OCI-LY1 (cell line): Measurements from ENCODE around the gene ABLIM2.

Source experiments
- H2AFZ ChIP-seq: fragments of 200-600 bp; sonication (generic), shearing (Covaris generic); 2 replicates; pipeline ENCODE4 v1.6.0; 2014; ENCODE audit warnings: antibody characterized with exemption, mild to moderate bottlenecking, low read length
- H3F3A ChIP-seq: fragments of 200-600 bp; sonication (generic), shearing (Covaris generic); 2 replicates; pipeline ENCODE4 v1.6.0; 2014; ENCODE audit warnings: mild to moderate bottlenecking, antibody characterized with exemption, low read length, moderate library complexity; ENCODE audit not compliant: insufficient read depth
- H3K27ac ChIP-seq: fragments of 200-600 bp; sonication (generic); 2 replicates; pipeline ENCODE4 v1.5.1; 2014; ENCODE audit warnings: low read length, mixed run types, mild to moderate bottlenecking, low read depth; ENCODE audit not compliant: poor library complexity, severe bottlenecking
- H3K27me3 ChIP-seq: fragments of 200-600 bp; sonication (generic); 2 replicates; pipeline ENCODE4 v1.6.0; 2014; ENCODE audit warnings: antibody characterized with exemption, mild to moderate bottlenecking, low read length, moderate library complexity; ENCODE audit not compliant: insufficient read depth
- H3K36me3 ChIP-seq: fragments of 200-600 bp; sonication (generic); 2 replicates; pipeline ENCODE4 v1.6.1; 2014; ENCODE audit warnings: mild to moderate bottlenecking, antibody characterized with exemption, low read length, moderate library complexity, mixed read lengths; ENCODE audit not compliant: insufficient read depth
- H3K4me1 ChIP-seq: fragments of 200-600 bp; sonication (generic); 2 replicates; pipeline ENCODE4 v1.5.1; 2014; ENCODE audit warnings: mild to moderate bottlenecking, low read length, moderate library complexity; ENCODE audit not compliant: insufficient read depth, severe bottlenecking
- H3K4me2 ChIP-seq: fragments of 200-600 bp; sonication (generic), shearing (Covaris generic); 2 replicates; pipeline ENCODE4 v1.6.1; 2014; ENCODE audit warnings: low read length
- H3K4me3 ChIP-seq: fragments of 200-600 bp; sonication (generic); 2 replicates; pipeline ENCODE4 v1.5.1; 2014; ENCODE audit warnings: low read length, low read depth, mild to moderate bottlenecking, mixed read lengths; ENCODE audit not compliant: poor library complexity, severe bottlenecking
- H3K79me2 ChIP-seq: fragments of 200-600 bp; shearing (Covaris generic); 2 replicates; pipeline ENCODE4 v1.6.1; 2016; ENCODE audit warnings: mixed run types, low read length, mixed read lengths; ENCODE audit not compliant: insufficient read depth
- H3K9ac ChIP-seq: fragments of 200-600 bp; sonication (generic), shearing (Covaris generic); 2 replicates; pipeline ENCODE4 v1.6.1; 2014; ENCODE audit warnings: mild to moderate bottlenecking, low read length, mixed read lengths
- H3K9me2 ChIP-seq: fragments of 200-600 bp; sonication (generic), shearing (Covaris generic); 2 replicates; pipeline ENCODE4 v1.6.1; 2014; ENCODE audit warnings: low read depth, mild to moderate bottlenecking, low read length, mixed read lengths
- H3K9me3 ChIP-seq: fragments of 200-600 bp; shearing (Covaris generic); 2 replicates; pipeline ENCODE4 v1.6.1; 2014; ENCODE audit warnings: low read length, mixed read lengths
- H4K20me1 ChIP-seq: fragments of 200-600 bp; sonication (generic), shearing (Covaris generic); 2 replicates; pipeline ENCODE4 v1.6.0; 2016; ENCODE audit warnings: mild to moderate bottlenecking, low read length; ENCODE audit not compliant: insufficient read depth
- CTCF ChIP-seq: fragments of 200-600 bp; sonication (generic), shearing (Covaris generic); IDR thresholded peaks from 2 replicates; pipeline ENCODE4 v1.5.1; 2017; ENCODE audit warnings: mild to moderate bottlenecking, antibody characterized with exemption, low read length, moderate library complexity, mixed read lengths
- EZH2 ChIP-seq: fragments of 200-600 bp; sonication (generic), shearing (Covaris generic); IDR thresholded peaks from 2 replicates; pipeline ENCODE4 v1.8.0; 2017; ENCODE audit warnings: borderline replicate concordance, mixed run types, mild to moderate bottlenecking, antibody characterized with exemption, low read length, moderate library complexity, mixed read lengths

ABLIM2 gene

GRCh38 chr4:8084031-8084660 is 74.5 kb downstream of the ABLIM2 start:
- Histone ChIP-seq H3K9me2 (no peaks in the 10 kb centered on the region), H3K27me3 (no peaks in the 10 kb centered on the region), H3K36me3 (no peaks in the 10 kb centered on the region)

DNA sequence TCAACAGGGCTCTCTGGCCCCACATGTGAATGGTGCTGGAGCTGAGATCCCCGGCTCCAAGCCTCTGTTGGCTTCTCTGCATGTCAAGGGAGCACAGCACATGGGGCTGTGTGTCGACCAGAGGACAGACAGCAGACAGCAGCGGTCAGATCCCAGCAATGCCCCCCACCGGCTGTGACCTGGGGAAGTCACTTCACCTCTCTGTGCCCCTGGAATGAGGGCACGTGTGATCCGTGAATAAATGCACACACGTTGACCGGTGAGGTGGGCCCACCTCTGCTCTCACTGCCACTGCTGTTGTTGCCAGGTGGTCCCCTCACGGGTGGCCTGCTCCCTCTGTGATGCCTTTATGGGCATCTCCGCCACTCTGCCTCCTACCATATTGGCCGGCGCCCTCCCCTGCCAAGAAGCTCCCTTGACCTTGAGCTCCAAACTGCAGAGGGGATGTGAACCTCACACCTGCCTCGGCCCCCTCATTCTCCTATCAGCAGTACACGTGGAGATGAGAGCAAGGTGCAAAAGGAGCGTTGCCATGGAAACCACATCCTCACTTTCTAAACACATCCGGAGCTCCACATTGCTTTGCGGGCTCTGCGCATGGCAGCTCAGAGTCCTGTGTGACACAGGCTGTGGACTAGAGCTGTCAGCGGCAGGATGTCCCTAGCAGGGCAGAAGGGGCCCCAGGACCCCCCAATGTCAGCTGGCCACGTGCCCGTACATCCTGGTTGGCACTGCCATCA is 75.4 kb downstream of the ABLIM2 start:
- no peaks in the 10 kb centered on the region for H3K9me3 ChIP-seq
- H3K36me3 ChIP-seq = no peaks in the 10 kb centered on the region
- H3K9me2 ChIP-seq = no peaks in the 10 kb centered on the region
- H3K27me3 ChIP-seq = no peaks in the 10 kb centered on the region
- H3K79me2 ChIP-seq = no peaks in the 10 kb centered on the region
- H3K4me3 ChIP-seq = no peak overlapping the region
- no peaks in the 10 kb centered on the region for H4K20me1 ChIP-seq
- H3K4me1 ChIP-seq = peaks cover 6% of the 10 kb centered on the region
- TF ChIP-seq CTCF (no peak), EZH2 (no peak)
- H3F3A ChIP-seq = no peaks in the 10 kb centered on the region
- no peak overlapping the region for H3K9ac ChIP-seq
- no peak overlapping the region for H3K4me2 ChIP-seq
- H3K27ac ChIP-seq = no peak overlapping the region
- no peak overlapping the region for H2AFZ ChIP-seq

More at GRCh38 chr4:8084031-8084660, 74.5 kb downstream of the ABLIM2 start:
- Histone ChIP-seq H3F3A (no peaks in the 10 kb centered on the region), H4K20me1 (no peaks in the 10 kb centered on the region), H3K27ac (no peak overlapping the region), H3K4me2 (no peak overlapping the region), H3K9me3 (no peaks in the 10 kb centered on the region), H3K79me2 (no peaks in the 10 kb centered on the region), H3K9ac (no peak overlapping the region), H2AFZ (no peak overlapping the region), H3K4me1 (peaks cover 6% of the 10 kb centered on the region), H3K4me3 (no peak overlapping the region)
- TF ChIP-seq CTCF (no peak), EZH2 (no peak)

DNA sequence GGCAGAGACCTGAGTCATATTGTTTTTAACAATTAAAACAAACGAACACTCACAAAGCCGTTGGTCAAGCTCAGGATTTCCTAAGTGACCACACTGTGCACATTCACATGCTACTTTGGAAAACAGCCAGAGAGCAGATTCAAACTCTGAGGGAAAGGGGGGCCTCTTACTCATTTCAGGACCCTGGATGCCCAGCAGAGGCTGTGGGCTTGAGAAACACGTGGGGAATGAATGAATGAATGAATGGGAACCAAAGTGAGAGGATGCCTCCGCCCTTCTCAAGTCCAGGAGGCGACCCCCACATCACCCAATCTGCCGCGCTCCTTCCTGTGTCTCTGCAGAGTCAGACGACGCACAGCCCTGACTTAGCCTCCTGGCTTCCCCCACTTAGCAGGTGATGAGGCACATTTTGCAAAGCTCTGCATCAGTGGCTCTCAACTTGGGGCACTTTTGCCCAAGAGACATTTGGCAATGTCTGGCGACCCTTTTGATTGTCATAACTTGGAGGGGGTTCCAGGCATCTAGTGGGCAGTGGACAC is 76.0 kb downstream of the ABLIM2 start:
- Histone ChIP-seq H3K36me3 (no peaks in the 10 kb centered on the region), H3K4me1 (peaks cover 6% of the 10 kb centered on the region), H2AFZ (no peak overlapping the region), H3K79me2 (no peaks in the 10 kb centered on the region), H3K27ac (no peak overlapping the region), H4K20me1 (no peaks in the 10 kb centered on the region), H3F3A (no peaks in the 10 kb centered on the region), H3K4me2 (no peak overlapping the region), H3K9me3 (no peaks in the 10 kb centered on the region), H3K9me2 (no peaks in the 10 kb centered on the region), H3K9ac (no peak overlapping the region), H3K4me3 (no peak overlapping the region), H3K27me3 (no peaks in the 10 kb centered on the region)
- TF ChIP-seq EZH2 (no peak), CTCF (no peak)
